ENCODE data around the gene MYL6. TPM values are rescaled to one million over a fixed set of nuclear protein-coding genes. Genes with fewer than 3 reads are reported as not detected.

The MYL6 gene
- total RNA-seq, 1 experiment from 2014 or later: 1,024 TPM

DNA sequence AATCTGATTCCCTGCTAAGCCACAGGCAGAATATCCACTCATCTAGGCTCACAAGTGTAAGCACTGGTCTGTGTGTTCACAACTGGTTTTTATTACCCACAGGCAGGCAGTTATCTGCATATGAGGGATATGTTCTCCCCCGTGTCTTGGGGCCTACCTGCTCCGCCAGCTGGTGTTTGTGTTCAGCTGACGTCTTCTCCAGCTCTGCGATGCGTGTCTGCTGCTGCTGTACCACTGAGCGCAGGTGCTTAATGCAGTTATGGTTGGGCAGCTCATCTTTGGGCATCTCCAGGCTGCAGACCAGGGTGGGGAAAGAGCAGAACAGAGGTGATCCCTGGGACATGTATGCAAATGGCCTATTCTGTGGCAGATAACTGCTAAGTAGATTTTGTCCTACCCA lies 49.8 kb downstream of the MYL6 start:
- no TSS peak for BruUV-seq (replicated peaks)
- in situ Hi-C loops (cut with HindIII; ENCODE audit: low pct_unique_long_range_greater_than_20kb, low sequenced_read_pairs): no loop called here
- Histone ChIP-seq H3K9me3 (ENCODE audit: control insufficient read depth, insufficient read depth, low read depth, low read length) (no peaks in the 10 kb centered on the region), H3K27ac (ENCODE audit: low read length) (no peak overlapping the region), H3K27me3 (ENCODE audit: control insufficient read depth, insufficient read depth, low read length) (no peaks in the 10 kb centered on the region), H3K4me1 (ENCODE audit: control insufficient read depth, insufficient read depth, low read length) (no peaks in the 10 kb centered on the region), H3K4me3 (ENCODE audit: low read depth in 2 of 2, low read length in 2 of 2) (no peak overlapping the region), H3K36me3 (ENCODE audit: control insufficient read depth, insufficient read depth, low read length) (peaks cover 25% of the 10 kb centered on the region)
- CTCF ChIA-PET: interaction anchor here (0.7 to 0.9 kb wide), 2 partner anchors 19 to 36 kb away, joined by 3 to 4 read pairs; partner anchors contain the start of gene SMARCC2
- TF ChIP-seq, protein P1, sequence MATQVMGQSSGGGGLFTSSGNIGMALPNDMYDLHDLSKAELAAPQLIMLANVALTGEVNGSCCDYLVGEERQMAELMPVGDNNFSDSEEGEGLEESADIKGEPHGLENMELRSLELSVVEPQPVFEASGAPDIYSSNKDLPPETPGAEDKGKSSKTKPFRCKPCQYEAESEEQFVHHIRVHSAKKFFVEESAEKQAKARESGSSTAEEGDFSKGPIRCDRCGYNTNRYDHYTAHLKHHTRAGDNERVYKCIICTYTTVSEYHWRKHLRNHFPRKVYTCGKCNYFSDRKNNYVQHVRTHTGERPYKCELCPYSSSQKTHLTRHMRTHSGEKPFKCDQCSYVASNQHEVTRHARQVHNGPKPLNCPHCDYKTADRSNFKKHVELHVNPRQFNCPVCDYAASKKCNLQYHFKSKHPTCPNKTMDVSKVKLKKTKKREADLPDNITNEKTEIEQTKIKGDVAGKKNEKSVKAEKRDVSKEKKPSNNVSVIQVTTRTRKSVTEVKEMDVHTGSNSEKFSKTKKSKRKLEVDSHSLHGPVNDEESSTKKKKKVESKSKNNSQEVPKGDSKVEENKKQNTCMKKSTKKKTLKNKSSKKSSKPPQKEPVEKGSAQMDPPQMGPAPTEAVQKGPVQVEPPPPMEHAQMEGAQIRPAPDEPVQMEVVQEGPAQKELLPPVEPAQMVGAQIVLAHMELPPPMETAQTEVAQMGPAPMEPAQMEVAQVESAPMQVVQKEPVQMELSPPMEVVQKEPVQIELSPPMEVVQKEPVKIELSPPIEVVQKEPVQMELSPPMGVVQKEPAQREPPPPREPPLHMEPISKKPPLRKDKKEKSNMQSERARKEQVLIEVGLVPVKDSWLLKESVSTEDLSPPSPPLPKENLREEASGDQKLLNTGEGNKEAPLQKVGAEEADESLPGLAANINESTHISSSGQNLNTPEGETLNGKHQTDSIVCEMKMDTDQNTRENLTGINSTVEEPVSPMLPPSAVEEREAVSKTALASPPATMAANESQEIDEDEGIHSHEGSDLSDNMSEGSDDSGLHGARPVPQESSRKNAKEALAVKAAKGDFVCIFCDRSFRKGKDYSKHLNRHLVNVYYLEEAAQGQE (IDR thresholded peaks at IDR 0.05; ENCODE audit: insufficient read depth in 1 of 2, low read depth in 2 of 2, low read length in 1 of 2): no peak
- TF ChIP-seq SIN3A (IDR thresholded peaks at IDR 0.05; ENCODE audit: borderline replicate concordance, insufficient read depth, low read depth, low read length): no peak
- no peak for TF ChIP-seq POLR2AphosphoS5 (IDR thresholded peaks at IDR 0.05; ENCODE audit: low read depth, low read length)
- TF ChIP-seq, protein P2, sequence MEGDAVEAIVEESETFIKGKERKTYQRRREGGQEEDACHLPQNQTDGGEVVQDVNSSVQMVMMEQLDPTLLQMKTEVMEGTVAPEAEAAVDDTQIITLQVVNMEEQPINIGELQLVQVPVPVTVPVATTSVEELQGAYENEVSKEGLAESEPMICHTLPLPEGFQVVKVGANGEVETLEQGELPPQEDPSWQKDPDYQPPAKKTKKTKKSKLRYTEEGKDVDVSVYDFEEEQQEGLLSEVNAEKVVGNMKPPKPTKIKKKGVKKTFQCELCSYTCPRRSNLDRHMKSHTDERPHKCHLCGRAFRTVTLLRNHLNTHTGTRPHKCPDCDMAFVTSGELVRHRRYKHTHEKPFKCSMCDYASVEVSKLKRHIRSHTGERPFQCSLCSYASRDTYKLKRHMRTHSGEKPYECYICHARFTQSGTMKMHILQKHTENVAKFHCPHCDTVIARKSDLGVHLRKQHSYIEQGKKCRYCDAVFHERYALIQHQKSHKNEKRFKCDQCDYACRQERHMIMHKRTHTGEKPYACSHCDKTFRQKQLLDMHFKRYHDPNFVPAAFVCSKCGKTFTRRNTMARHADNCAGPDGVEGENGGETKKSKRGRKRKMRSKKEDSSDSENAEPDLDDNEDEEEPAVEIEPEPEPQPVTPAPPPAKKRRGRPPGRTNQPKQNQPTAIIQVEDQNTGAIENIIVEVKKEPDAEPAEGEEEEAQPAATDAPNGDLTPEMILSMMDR (IDR thresholded peaks at IDR 0.05): no peak
- TF ChIP-seq TCF7L2 (IDR thresholded peaks at IDR 0.05; ENCODE audit: low read depth, low read length): no peak
- POLR2A ChIA-PET: interaction anchor here (0.6 kb wide), 1 partner anchor 57 kb away, joined by 3 read pairs; no protein-coding TSS in a partner anchor
- DNase-seq (ENCODE audit: low read depth, low spot score) (no peak), ATAC-seq (no peak)
- intact Hi-C loops (cut with micrococcal nuclease; ENCODE audit: unreplicated experiment): no loop called here

Other genes starting within 250 kb of the MYL6 start
- gene PYM1, start 230.5 kb upstream of the MYL6 start, total RNA-seq (2021; ENCODE audit: unreplicated experiment): 32.2 TPM
- 7.6 TPM for gene DGKA, start 227.2 kb upstream of the MYL6 start, total RNA-seq (2021; ENCODE audit: unreplicated experiment)
- gene PMEL, start 192.3 kb upstream of the MYL6 start, total RNA-seq (2021; ENCODE audit: unreplicated experiment): 1.2 TPM
- gene CDK2, start 191.5 kb upstream of the MYL6 start, total RNA-seq (2021; ENCODE audit: unreplicated experiment): 72.9 TPM
- gene RAB5B, start 184.3 kb upstream of the MYL6 start, total RNA-seq (2021; ENCODE audit: unreplicated experiment): 102 TPM
- 20.7 TPM for gene SUOX, start 161.1 kb upstream of the MYL6 start, total RNA-seq (2021; ENCODE audit: unreplicated experiment)
- gene IKZF4, start 137.3 kb upstream of the MYL6 start, total RNA-seq (2021; ENCODE audit: unreplicated experiment): 6.9 TPM
- gene RPS26, start 116.4 kb upstream of the MYL6 start, total RNA-seq (2021; ENCODE audit: unreplicated experiment): 46.4 TPM
- 0.90 TPM for gene ERBB3, start 78.2 kb upstream of the MYL6 start, total RNA-seq (2021; ENCODE audit: unreplicated experiment)
- gene PA2G4, start 53.8 kb upstream of the MYL6 start, total RNA-seq (2021; ENCODE audit: unreplicated experiment): 175 TPM
- gene RPL41, start 41.7 kb upstream of the MYL6 start, total RNA-seq (2021; ENCODE audit: unreplicated experiment): 2,264 TPM
- 6.0 TPM for gene ZC3H10, start 40.1 kb upstream of the MYL6 start, total RNA-seq (2021; ENCODE audit: unreplicated experiment)
- gene ESYT1, start 30.1 kb upstream of the MYL6 start, total RNA-seq (2021; ENCODE audit: unreplicated experiment): 152 TPM
- 66.5 TPM for gene MYL6B, start 5.8 kb upstream of the MYL6 start, total RNA-seq (2021; ENCODE audit: unreplicated experiment)
- 129 TPM for gene SMARCC2, start 31.1 kb downstream of the MYL6 start, total RNA-seq (2021; ENCODE audit: unreplicated experiment)
- 35.3 TPM for gene RNF41, start 63.6 kb downstream of the MYL6 start, total RNA-seq (2021; ENCODE audit: unreplicated experiment)
- 99.6 TPM for gene NABP2, start 66.0 kb downstream of the MYL6 start, total RNA-seq (2021; ENCODE audit: unreplicated experiment)
- 0.23 TPM for gene SLC39A5, start 71.7 kb downstream of the MYL6 start, total RNA-seq (2021; ENCODE audit: unreplicated experiment)
- 67.5 TPM for gene ANKRD52, start 100.0 kb downstream of the MYL6 start, total RNA-seq (2021; ENCODE audit: unreplicated experiment)
- gene COQ10A, start 108.6 kb downstream of the MYL6 start, total RNA-seq (2021; ENCODE audit: unreplicated experiment): 20.0 TPM
- 240 TPM for gene CS, start 142.0 kb downstream of the MYL6 start, total RNA-seq (2021; ENCODE audit: unreplicated experiment)
- 115 TPM for gene CNPY2, start 157.6 kb downstream of the MYL6 start, total RNA-seq (2021; ENCODE audit: unreplicated experiment)
- 71.9 TPM for gene PAN2, start 175.6 kb downstream of the MYL6 start, total RNA-seq (2021; ENCODE audit: unreplicated experiment)
- gene IL23A, start 180.5 kb downstream of the MYL6 start, total RNA-seq (2021; ENCODE audit: unreplicated experiment): 0.41 TPM
- 50.4 TPM for gene STAT2, start 201.7 kb downstream of the MYL6 start, total RNA-seq (2021; ENCODE audit: unreplicated experiment)
- 0.10 TPM for gene APOF, start 204.5 kb downstream of the MYL6 start, total RNA-seq (2021; ENCODE audit: unreplicated experiment)

All from Panc1 (cell line).